ENCODE measurements around the gene HOXB8.

The HOXB8 gene

GRCh38 chr17:48625495-48626244 lies 10.6 kb upstream of the HOXB8 start:
- TF ChIP-seq EZH2phosphoT487 (conservative IDR thresholded peaks at IDR 0.05; ENCODE audit: low read length) (no peak), CTCF (IDR thresholded peaks at IDR 0.05; ENCODE audit: insufficient read depth, low read length, poor library complexity, severe bottlenecking) (no peak)
- Histone ChIP-seq H3K9me2 (replicated peaks; ENCODE audit: insufficient read depth, low read length) (no peaks in the 10 kb centered on the region), H3K9me3 (ENCODE audit: insufficient read depth, low read length) (no peaks in the 10 kb centered on the region), H3K36me3 (ENCODE audit: low read length) (no peaks in the 10 kb centered on the region), H3K9ac (ENCODE audit: low read length) (no peak overlapping the region), H2AFZ (ENCODE audit: low read depth, low read length, severe bottlenecking) (no peak overlapping the region), H3K79me2 (ENCODE audit: insufficient read depth, low read length) (no peaks in the 10 kb centered on the region), H3K27me3 (ENCODE audit: low read length) (no peaks in the 10 kb centered on the region), H3K27ac (ENCODE audit: low read depth, low read length) (no peak overlapping the region), H4K20me1 (ENCODE audit: low read depth, low read length) (no peaks in the 10 kb centered on the region), H3K4me3 (ENCODE audit: insufficient read depth, low read length, poor library complexity, severe bottlenecking) (no peak overlapping the region), H3K4me2 (ENCODE audit: low read depth, low read length, poor library complexity, severe bottlenecking) (no peak overlapping the region), H3F3A (ENCODE audit: insufficient read depth) (no peaks in the 10 kb centered on the region)

- no peaks in the 10 kb centered on the region for H3K79me2 ChIP-seq (ENCODE audit: insufficient read depth, low read length)
- H3K9me3 ChIP-seq (ENCODE audit: insufficient read depth, low read length), result no peaks in the 10 kb centered on the region
- no peaks in the 10 kb centered on the region for H3K9me2 ChIP-seq (replicated peaks; ENCODE audit: insufficient read depth, low read length)
- no peak overlapping the region for H3K9ac ChIP-seq (ENCODE audit: low read length)
- H3F3A ChIP-seq (ENCODE audit: insufficient read depth), result no peaks in the 10 kb centered on the region
- H3K36me3 ChIP-seq (ENCODE audit: low read length), result no peaks in the 10 kb centered on the region
- H3K4me2 ChIP-seq (ENCODE audit: low read depth, low read length, poor library complexity, severe bottlenecking), result no peak overlapping the region
- H4K20me1 ChIP-seq (ENCODE audit: low read depth, low read length), result no peaks in the 10 kb centered on the region
- TF ChIP-seq CTCF (IDR thresholded peaks at IDR 0.05; ENCODE audit: insufficient read depth, low read length, poor library complexity, severe bottlenecking) (no peak), EZH2phosphoT487 (conservative IDR thresholded peaks at IDR 0.05; ENCODE audit: low read length) (no peak)
- no peak overlapping the region for H2AFZ ChIP-seq (ENCODE audit: low read depth, low read length, severe bottlenecking)
- H3K27ac ChIP-seq (ENCODE audit: low read depth, low read length), result no peak overlapping the region
- H3K4me3 ChIP-seq (ENCODE audit: insufficient read depth, low read length, poor library complexity, severe bottlenecking), result no peak overlapping the region
- H3K27me3 ChIP-seq (ENCODE audit: low read length), result no peaks in the 10 kb centered on the region
Measured at GRCh38 chr17:48624544-48625494, 9.7 kb upstream of the HOXB8 start.

- Histone ChIP-seq H3K27me3 (ENCODE audit: low read length) (no peaks in the 10 kb centered on the region), H3K79me2 (ENCODE audit: insufficient read depth, low read length) (no peaks in the 10 kb centered on the region), H3K27ac (ENCODE audit: low read depth, low read length) (no peak overlapping the region), H3K4me3 (ENCODE audit: insufficient read depth, low read length, poor library complexity, severe bottlenecking) (no peak overlapping the region), H3K4me2 (ENCODE audit: low read depth, low read length, poor library complexity, severe bottlenecking) (no peak overlapping the region), H3K36me3 (ENCODE audit: low read length) (no peaks in the 10 kb centered on the region), H4K20me1 (ENCODE audit: low read depth, low read length) (no peaks in the 10 kb centered on the region), H3K9me3 (ENCODE audit: insufficient read depth, low read length) (no peaks in the 10 kb centered on the region), H3F3A (ENCODE audit: insufficient read depth) (no peaks in the 10 kb centered on the region), H2AFZ (ENCODE audit: low read depth, low read length, severe bottlenecking) (no peak overlapping the region), H3K9me2 (replicated peaks; ENCODE audit: insufficient read depth, low read length) (no peaks in the 10 kb centered on the region), H3K9ac (ENCODE audit: low read length) (no peak overlapping the region)
- no peak for TF ChIP-seq CTCF (IDR thresholded peaks at IDR 0.05; ENCODE audit: insufficient read depth, low read length, poor library complexity, severe bottlenecking)
- TF ChIP-seq EZH2phosphoT487 (conservative IDR thresholded peaks at IDR 0.05; ENCODE audit: low read length), result no peak
Measured at GRCh38 chr17:48624118-48624517, 9.0 kb upstream of the HOXB8 start.

All from SU-DHL-6 (cell line).